ENCODE results near the gene HAO2. TPM values are rescaled to one million over a fixed set of nuclear protein-coding genes. Genes with fewer than 3 reads are reported as not detected.
"Not testable (repeated sequence)": the region's sequence is repeated elsewhere in the genome, so short reads cannot be mapped to it uniquely, and the experiment has no call there.

Gene HAO2
- total RNA-seq, 1 experiment from 2014 or later, result not detected

- intact Hi-C loops (cut with micrococcal nuclease; ENCODE audit: unreplicated experiment), result no loop called here
- CTCF ChIA-PET, result no interaction called here
Observed at GRCh38 chr1:119347858-119348257, 20.7 kb upstream of the HAO2 start.

GRCh38 chr1:119348941-119349340 lies 19.6 kb upstream of the HAO2 start:
- CTCF ChIA-PET, result no interaction called here
- H3K4me1 Mint-ChIP-seq (ENCODE audit: low read depth, unreplicated experiment), result no peaks in the 10 kb centered on the region
- no TSS peak for BruUV-seq (replicated peaks)
- no peaks in the 10 kb centered on the region for H3K27me3 Mint-ChIP-seq (ENCODE audit: unreplicated experiment)
- H3K4me3 Mint-ChIP-seq (ENCODE audit: low read depth, unreplicated experiment), result no peak overlapping the region
- no peaks in the 10 kb centered on the region for H3K9me3 Mint-ChIP-seq (ENCODE audit: low read depth, unreplicated experiment)
- H3K36me3 Mint-ChIP-seq (ENCODE audit: insufficient read depth, unreplicated experiment), result no peaks in the 10 kb centered on the region
- DNase-seq, result no peak
- no peak for TF ChIP-seq CTCF (IDR thresholded peaks at IDR 0.05; ENCODE audit: unreplicated experiment)
- intact Hi-C loops (cut with micrococcal nuclease; ENCODE audit: unreplicated experiment), result no loop called here
- H3K27ac Mint-ChIP-seq (ENCODE audit: unreplicated experiment), result no peak overlapping the region

More at GRCh38 chr1:119347858-119348257, 20.7 kb upstream of the HAO2 start:
- Mint-ChIP-seq H3K36me3 (ENCODE audit: insufficient read depth, unreplicated experiment) (no peaks in the 10 kb centered on the region), H3K9me3 (ENCODE audit: low read depth, unreplicated experiment) (no peaks in the 10 kb centered on the region), H3K27me3 (ENCODE audit: unreplicated experiment) (no peaks in the 10 kb centered on the region), H3K4me3 (ENCODE audit: low read depth, unreplicated experiment) (no peak overlapping the region), H3K27ac (ENCODE audit: unreplicated experiment) (no peak overlapping the region), H3K4me1 (ENCODE audit: low read depth, unreplicated experiment) (no peaks in the 10 kb centered on the region)
- DNase-seq, result no peak
- TF ChIP-seq CTCF (IDR thresholded peaks at IDR 0.05; ENCODE audit: unreplicated experiment), result no peak
- BruUV-seq (replicated peaks), result no TSS peak

- H3K27me3 Mint-ChIP-seq (ENCODE audit: unreplicated experiment); CTCF ChIA-PET: not testable (repeated sequence)
Observed at GRCh38 chr1:119350866-119351265, 17.7 kb upstream of the HAO2 start.

GRCh38 chr1:119351997-119352396 lies 16.6 kb upstream of the HAO2 start:
- TF ChIP-seq CTCF (IDR thresholded peaks at IDR 0.05; ENCODE audit: unreplicated experiment), result no peak

More at GRCh38 chr1:119350866-119351265, 17.7 kb upstream of the HAO2 start:
- H3K4me3 Mint-ChIP-seq (ENCODE audit: low read depth, unreplicated experiment); H3K9me3 Mint-ChIP-seq (ENCODE audit: low read depth, unreplicated experiment); BruUV-seq (replicated peaks); H3K36me3 Mint-ChIP-seq (ENCODE audit: insufficient read depth, unreplicated experiment); DNase-seq; H3K27ac Mint-ChIP-seq (ENCODE audit: unreplicated experiment); H3K4me1 Mint-ChIP-seq (ENCODE audit: low read depth, unreplicated experiment); intact Hi-C loops (cut with micrococcal nuclease; ENCODE audit: unreplicated experiment): not testable (repeated sequence)

GRCh38 chr1:119353836-119354235 lies 14.7 kb upstream of the HAO2 start:
- no peak overlapping the region for H3K27ac Mint-ChIP-seq (ENCODE audit: unreplicated experiment)
- H3K36me3 Mint-ChIP-seq (ENCODE audit: insufficient read depth, unreplicated experiment), result no peaks in the 10 kb centered on the region
- H3K9me3 Mint-ChIP-seq (ENCODE audit: low read depth, unreplicated experiment), result peaks cover 4% of the 10 kb centered on the region
- intact Hi-C loops (cut with micrococcal nuclease; ENCODE audit: unreplicated experiment), result no loop called here
- CTCF ChIA-PET, result no interaction called here
- no peak for DNase-seq
- H3K4me1 Mint-ChIP-seq (ENCODE audit: low read depth, unreplicated experiment), result no peaks in the 10 kb centered on the region
- no peaks in the 10 kb centered on the region for H3K27me3 Mint-ChIP-seq (ENCODE audit: unreplicated experiment)
- H3K4me3 Mint-ChIP-seq (ENCODE audit: low read depth, unreplicated experiment), result no peak overlapping the region
- BruUV-seq (replicated peaks), result no TSS peak
- TF ChIP-seq CTCF (IDR thresholded peaks at IDR 0.05; ENCODE audit: unreplicated experiment), result no peak

More at GRCh38 chr1:119351997-119352396, 16.6 kb upstream of the HAO2 start:
- Mint-ChIP-seq H3K9me3 (ENCODE audit: low read depth, unreplicated experiment) (peaks cover 4% of the 10 kb centered on the region), H3K4me1 (ENCODE audit: low read depth, unreplicated experiment) (no peaks in the 10 kb centered on the region), H3K27me3 (ENCODE audit: unreplicated experiment) (no peaks in the 10 kb centered on the region), H3K27ac (ENCODE audit: unreplicated experiment) (no peak overlapping the region), H3K4me3 (ENCODE audit: low read depth, unreplicated experiment) (no peak overlapping the region), H3K36me3 (ENCODE audit: insufficient read depth, unreplicated experiment) (no peaks in the 10 kb centered on the region)
- DNase-seq, result no peak
- intact Hi-C loops (cut with micrococcal nuclease; ENCODE audit: unreplicated experiment), result no loop called here
- no TSS peak for BruUV-seq (replicated peaks)
- CTCF ChIA-PET, result no interaction called here

All from Calu3 (cell line).